HCT116 (cell line): ENCODE data around the gene LIPK. TPM values are rescaled to one million over a fixed set of nuclear protein-coding genes. Genes with fewer than 3 reads are reported as not detected.
A peak's percentile ranks its signal among the peaks of the same experiment; 100 is the strongest.

Experiments
- ATAC-seq: fragments of 200-7000 bp; cut with Tn5 transposase; 2 replicates; pipeline ENCODE4 v1.9.1; 2020; ENCODE audit warnings: mild to moderate bottlenecking, moderate library complexity
- BruUV-seq: library from RNA; stranded (reverse); fragments of 400-500 nt; replicated peaks from 2 replicates; lab custom pipeline; 2021; lab: Mats Ljungman, UMichigan
- CTCF ChIA-PET: fragments of 300-600 bp; sonication (Branson Sonifier 250); formaldehyde crosslinking; loops from one replicate; lab custom pipeline; 2021; ENCODE audit warnings: antibody characterized with exemption; lab: Charles Lee
- POLR2A ChIA-PET: fragments of 300-600, 350-600 bp; sonication (Branson Sonifier 250); formaldehyde crosslinking; loops from one replicate; lab custom pipeline; 2021; ENCODE audit warnings: antibody characterized with exemption; lab: Charles Lee
- RAD21 ChIA-PET, 2 experiments: fragments of 300-600 bp; sonication (Branson Sonifier 250); formaldehyde crosslinking; loops; one replicate each; lab custom pipeline; 2023; ENCODE audit warnings: low total read pairs in 2 of 2; ENCODE audit not compliant: uncharacterized antibody in 2 of 2, unreplicated experiment in 2 of 2, low non-redundant PET in 1 of 2; lab: Charles Lee
- DNase-seq: peaks from one replicate; pipeline ENCODE4 v3.0.0-alpha.2; 2010; ENCODE audit warnings: low read depth, low spot score
- H2AFZ ChIP-seq: fragments of 200-600 bp; shearing (Covaris generic), sonication (generic); 2 replicates; pipeline ENCODE4 v1.6.1; 2017; ENCODE audit warnings: low read depth, mixed run types, mixed read lengths, antibody characterized with exemption, low read length; ENCODE audit not compliant: poor library complexity, severe bottlenecking
- H3K27ac ChIP-seq: 2 replicates; pipeline ENCODE4 v1.5.1; 2012; ENCODE audit warnings: low read depth, low read length
- H3K27me3 ChIP-seq: fragments of 200-600 bp; sonication (generic); 2 replicates; pipeline ENCODE4 v1.6.1; 2016; ENCODE audit warnings: mixed run types, low read length, mixed read lengths; ENCODE audit not compliant: insufficient read depth
- H3K36me3 ChIP-seq, 2 experiments: fragments of 200-500 bp in 1 of 2; fragments of 200-600 bp in 1 of 2; sonication (Bioruptor generic) in 1 of 2; sonication (generic) in 1 of 2; 2 replicates each; pipeline versions ENCODE4 v1.5.1 to v1.6.1; 2014 to 2016; ENCODE audit warnings: low read length in 2 of 2, inconsistent platforms in 1 of 2, mixed read lengths in 1 of 2, mixed run types in 1 of 2; ENCODE audit not compliant: insufficient read depth in 2 of 2, control insufficient read depth in 1 of 2
- H3K4me1 ChIP-seq, 2 experiments: fragments of 200-600 bp in 1 of 2; sonication (generic) in 1 of 2; 2 replicates each; pipeline versions ENCODE4 v1.5.1 to v1.6.1; 2012 to 2017; ENCODE audit warnings: low read length in 2 of 2, inconsistent platforms in 1 of 2, mild to moderate bottlenecking in 1 of 2, mixed read lengths in 1 of 2, mixed run types in 1 of 2, moderate library complexity in 1 of 2; ENCODE audit not compliant: insufficient read depth in 2 of 2, control insufficient read depth in 1 of 2
- H3K4me2 ChIP-seq: fragments of 200-600 bp; sonication (generic); 2 replicates; pipeline ENCODE4 v1.6.1; 2017; ENCODE audit warnings: mixed run types, low read length, mixed read lengths
- H3K4me3 ChIP-seq, 2 experiments: fragments of 200-600 bp in 1 of 2; sonication (generic) in 1 of 2; replicated peaks in 1 of 2; 2 replicates each; pipeline ENCODE4 v1.5.1; 2011 to 2016; ENCODE audit warnings: low read length in 2 of 2, control low read depth in 1 of 2, low read depth in 1 of 2, mild to moderate bottlenecking in 1 of 2, mixed read lengths in 1 of 2, mixed run types in 1 of 2
- H3K79me2 ChIP-seq: fragments of 200-600 bp; sonication (generic); 2 replicates; pipeline ENCODE4 v1.6.1; 2017; ENCODE audit warnings: mild to moderate bottlenecking, mixed run types, low read length, moderate library complexity, mixed read lengths; ENCODE audit not compliant: insufficient read depth
- H3K9ac ChIP-seq: fragments of 200-600 bp; sonication (generic); 2 replicates; pipeline ENCODE4 v1.6.1; 2016; ENCODE audit warnings: low read length, mixed read lengths
- H3K9me2 ChIP-seq: fragments of 200-600 bp; sonication (generic), shearing (Covaris generic); 2 replicates; pipeline ENCODE4 v1.6.1; 2017; ENCODE audit warnings: mixed run types, mild to moderate bottlenecking, moderate library complexity; ENCODE audit not compliant: insufficient read depth
- H3K9me3 ChIP-seq, 2 experiments: fragments of 200-500 bp in 1 of 2; fragments of 200-600 bp in 1 of 2; sonication (Bioruptor generic) in 1 of 2; sonication (generic) in 1 of 2; 2 replicates each; pipeline ENCODE4 v1.6.1; 2014 to 2017; ENCODE audit warnings: low read length in 2 of 2, mixed read lengths in 2 of 2, inconsistent platforms in 1 of 2, low read depth in 1 of 2, mild to moderate bottlenecking in 1 of 2, mixed run types in 1 of 2, moderate library complexity in 1 of 2; ENCODE audit not compliant: control insufficient read depth in 1 of 2, insufficient read depth in 1 of 2
- H4K20me1 ChIP-seq: fragments of 200-600 bp; sonication (generic), shearing (Covaris generic); 2 replicates; pipeline ENCODE4 v1.6.1; 2017; ENCODE audit warnings: mixed run types, mild to moderate bottlenecking, moderate library complexity; ENCODE audit not compliant: insufficient read depth
- CEBPB ChIP-seq: IDR thresholded peaks from 2 replicates; pipeline ENCODE4 v1.6.1; 2012; ENCODE audit warnings: low read depth
- ELF1 ChIP-seq: IDR thresholded peaks from 2 replicates; pipeline ENCODE4 v1.6.1; 2012; ENCODE audit warnings: low read depth, borderline replicate concordance
- EZH2 ChIP-seq: fragments of 200-600 bp; sonication (generic); IDR thresholded peaks from 2 replicates; pipeline ENCODE4 v1.6.1; 2017; ENCODE audit warnings: antibody characterized with exemption, mixed run types
- FOSL1 ChIP-seq: IDR thresholded peaks from 2 replicates; pipeline ENCODE4 v1.6.1; 2012; ENCODE audit warnings: low read depth
- JUND ChIP-seq: IDR thresholded peaks from 2 replicates; pipeline ENCODE4 v1.6.1; 2012
- POLR2AphosphoS5 ChIP-seq: IDR thresholded peaks from 2 replicates; pipeline ENCODE4 v1.6.1; 2011; ENCODE audit warnings: mild to moderate bottlenecking, low read depth, low read length, moderate library complexity
- RAD21 ChIP-seq: IDR thresholded peaks from 2 replicates; pipeline ENCODE4 v1.6.1; 2012; ENCODE audit warnings: low read depth, mild to moderate bottlenecking
- SP1 ChIP-seq: IDR thresholded peaks from 2 replicates; pipeline ENCODE4 v1.6.1; 2012; ENCODE audit warnings: low read depth
- YY1 ChIP-seq: IDR thresholded peaks from 2 replicates; pipeline ENCODE4 v1.6.1; 2011; ENCODE audit warnings: low read length, low read depth, moderate library complexity, mild to moderate bottlenecking; ENCODE audit not compliant: insufficient replicate concordance; ENCODE audit errors: extremely low read depth
- ZNF274 ChIP-seq: fragments of 200-500 bp; sonication (Bioruptor generic); IDR thresholded peaks from 2 replicates; pipeline ENCODE4 v1.6.1; 2014; ENCODE audit warnings: mild to moderate bottlenecking, low read depth, low read length, inconsistent platforms
- intact Hi-C: fragments of 100-400 bp; cut with micrococcal nuclease; formaldehyde crosslinking; loops from 2 replicates; pipeline ENCODE4 v1.10.0; 2022
- total RNA-seq: library from RNA; stranded (reverse); gene quantifications from one replicate; pipeline ENCODE4 v1.2.1, GENCODE V29; 2021; ENCODE audit not compliant: unreplicated experiment
- TF ChIP-seq, protein P1 (sequence below), 3 experiments: fragments of 200-600 bp in 1 of 3; sonication (generic) in 1 of 3; IDR thresholded peaks in 2 of 3; conservative IDR thresholded peaks in 1 of 3; 2 replicates each; pipeline ENCODE4 v1.5.1; 2012 to 2017; ENCODE audit warnings: low read depth in 2 of 3, low read length in 2 of 3, antibody characterized with exemption in 1 of 3, borderline replicate concordance in 1 of 3, control low read depth in 1 of 3, mild to moderate bottlenecking in 1 of 3, mixed read lengths in 1 of 3, mixed run types in 1 of 3, moderate library complexity in 1 of 3; ENCODE audit not compliant: insufficient read depth in 1 of 3
- TF ChIP-seq, protein P2 (sequence below): IDR thresholded peaks from 2 replicates; pipeline ENCODE4 v1.6.1; 2011; ENCODE audit warnings: mild to moderate bottlenecking, low read length, moderate library complexity; ENCODE audit not compliant: insufficient replicate concordance; ENCODE audit errors: extremely low read depth

Gene LIPK
- total RNA-seq, 1 experiment from 2014 or later: not detected

DNA sequence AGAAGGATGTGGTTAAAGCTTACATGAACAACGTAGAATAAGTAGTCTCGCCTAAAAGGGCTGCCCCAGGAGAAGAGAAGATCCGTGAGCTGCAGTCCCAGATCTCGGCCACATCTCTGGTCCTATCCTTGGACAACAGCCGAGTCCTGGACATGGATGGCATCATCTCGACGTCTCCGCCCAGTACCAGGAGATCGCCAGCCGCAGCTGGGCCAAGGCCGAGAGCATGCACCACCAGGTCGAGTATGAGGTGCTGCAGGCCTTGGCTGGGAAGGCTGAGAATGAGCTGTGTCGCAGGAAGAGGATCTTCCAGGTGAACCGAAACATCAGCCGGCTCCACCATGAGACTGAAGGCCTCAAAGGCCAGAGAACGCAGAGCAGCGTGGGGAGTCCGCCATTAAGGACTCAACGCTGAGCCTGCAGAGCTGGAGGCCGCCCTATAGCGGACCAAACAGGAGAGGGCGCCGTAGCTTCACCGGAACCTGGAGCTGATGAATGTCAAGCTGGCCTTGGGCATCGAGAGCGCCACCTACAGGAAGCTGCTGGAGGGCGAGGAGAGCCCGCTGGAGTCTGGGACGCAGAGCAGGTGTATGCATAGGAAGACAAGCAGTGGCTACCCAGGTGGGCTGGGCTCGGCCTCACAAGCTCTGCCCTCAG is 22.2 kb downstream of the LIPK start:
- Histone ChIP-seq H4K20me1 (no peaks in the 10 kb centered on the region), H3K9me2 (no peaks in the 10 kb centered on the region), H3K79me2 (no peaks in the 10 kb centered on the region), H3K4me2 (no peak overlapping the region), H3K27me3 (no peaks in the 10 kb centered on the region), H3K4me1 (no peaks in the 10 kb centered on the region), H3K36me3 (no peaks in the 10 kb centered on the region), H3K9me3 (no peaks in the 10 kb centered on the region)
- ChIA-PET RAD21 (interaction anchor here in 1 of 2 experiments (0.6 kb wide), 1 partner anchor 69 kb away, joined by 3 read pairs; no protein-coding TSS in a partner anchor), CTCF (interaction anchor here (0.8 to 3.0 kb wide), 18 partner anchors 8 to 327 kb away, joined by 3 to 15 read pairs (median 6); partner anchors contain the start of gene LIPN), POLR2A (no interaction called here)
- intact Hi-C loops: no loop called here
- peak; percentile 54 for DNase-seq
- ATAC-seq: peak; percentile 92
- TF ChIP-seq FOSL1: no peak
- TF ChIP-seq RAD21: peak; percentile 65
- TF ChIP-seq, protein P1, sequence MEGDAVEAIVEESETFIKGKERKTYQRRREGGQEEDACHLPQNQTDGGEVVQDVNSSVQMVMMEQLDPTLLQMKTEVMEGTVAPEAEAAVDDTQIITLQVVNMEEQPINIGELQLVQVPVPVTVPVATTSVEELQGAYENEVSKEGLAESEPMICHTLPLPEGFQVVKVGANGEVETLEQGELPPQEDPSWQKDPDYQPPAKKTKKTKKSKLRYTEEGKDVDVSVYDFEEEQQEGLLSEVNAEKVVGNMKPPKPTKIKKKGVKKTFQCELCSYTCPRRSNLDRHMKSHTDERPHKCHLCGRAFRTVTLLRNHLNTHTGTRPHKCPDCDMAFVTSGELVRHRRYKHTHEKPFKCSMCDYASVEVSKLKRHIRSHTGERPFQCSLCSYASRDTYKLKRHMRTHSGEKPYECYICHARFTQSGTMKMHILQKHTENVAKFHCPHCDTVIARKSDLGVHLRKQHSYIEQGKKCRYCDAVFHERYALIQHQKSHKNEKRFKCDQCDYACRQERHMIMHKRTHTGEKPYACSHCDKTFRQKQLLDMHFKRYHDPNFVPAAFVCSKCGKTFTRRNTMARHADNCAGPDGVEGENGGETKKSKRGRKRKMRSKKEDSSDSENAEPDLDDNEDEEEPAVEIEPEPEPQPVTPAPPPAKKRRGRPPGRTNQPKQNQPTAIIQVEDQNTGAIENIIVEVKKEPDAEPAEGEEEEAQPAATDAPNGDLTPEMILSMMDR (IDR thresholded peaks at IDR 0.05 in 2 of 3, conservative IDR thresholded peaks at IDR 0.05 in 1 of 3; ENCODE audit: borderline replicate concordance in 1 of 3, insufficient read depth in 1 of 3, low read depth in 2 of 3, low read length in 2 of 3): peak; percentile 80 to 97 (median 83)
- TF ChIP-seq, all 23 proteins: peak for 2
- Histone ChIP-seq H3K27ac (no peak overlapping the region), H2AFZ (no peak overlapping the region), H3K9ac (no peak overlapping the region), H3K4me3 (no peak overlapping the region)
- BruUV-seq: no TSS peak

DNA sequence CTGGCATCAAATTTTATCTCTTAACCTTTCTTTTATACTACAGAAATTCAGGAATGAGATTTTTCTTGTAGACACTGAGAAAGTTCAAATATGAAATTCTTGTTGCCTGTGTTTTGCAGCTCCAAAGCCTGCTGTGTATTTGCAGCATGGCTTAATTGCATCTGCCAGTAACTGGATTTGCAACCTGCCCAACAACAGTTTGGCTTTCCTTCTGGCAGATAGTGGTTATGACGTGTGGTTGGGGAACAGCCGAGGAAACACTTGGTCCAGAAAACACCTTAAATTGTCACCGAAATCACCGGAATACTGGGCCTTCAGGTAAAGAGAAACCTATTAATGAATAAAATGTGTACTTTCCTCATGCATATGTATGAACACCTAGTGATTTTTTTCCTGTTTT is 24.8 kb downstream of the LIPK start:
- Histone ChIP-seq H3K27me3 (no peaks in the 10 kb centered on the region), H2AFZ (no peak overlapping the region), H3K4me1 (0 out of 4 replicates have a peak, but pooled peaks cover 0 to 3% of the 10 kb centered on the region in 2 experiments), H3K27ac (no peak overlapping the region), H4K20me1 (no peaks in the 10 kb centered on the region), H3K9me2 (no peaks in the 10 kb centered on the region), H3K9ac (no peak overlapping the region), H3K4me3 (no peak overlapping the region), H3K9me3 (no peaks in the 10 kb centered on the region), H3K4me2 (no peak overlapping the region), H3K36me3 (no peaks in the 10 kb centered on the region), H3K79me2 (no peaks in the 10 kb centered on the region)
- intact Hi-C loops: no loop called here
- ChIA-PET RAD21 (interaction anchor here in 1 of 2 experiments (0.5 kb wide), 1 partner anchor 80 kb away, joined by 3 read pairs; no protein-coding TSS in a partner anchor), POLR2A (no interaction called here), CTCF (no interaction called here)
- BruUV-seq: no TSS peak
- DNase-seq (no peak), ATAC-seq (no peak)
- TF ChIP-seq, protein P2, sequence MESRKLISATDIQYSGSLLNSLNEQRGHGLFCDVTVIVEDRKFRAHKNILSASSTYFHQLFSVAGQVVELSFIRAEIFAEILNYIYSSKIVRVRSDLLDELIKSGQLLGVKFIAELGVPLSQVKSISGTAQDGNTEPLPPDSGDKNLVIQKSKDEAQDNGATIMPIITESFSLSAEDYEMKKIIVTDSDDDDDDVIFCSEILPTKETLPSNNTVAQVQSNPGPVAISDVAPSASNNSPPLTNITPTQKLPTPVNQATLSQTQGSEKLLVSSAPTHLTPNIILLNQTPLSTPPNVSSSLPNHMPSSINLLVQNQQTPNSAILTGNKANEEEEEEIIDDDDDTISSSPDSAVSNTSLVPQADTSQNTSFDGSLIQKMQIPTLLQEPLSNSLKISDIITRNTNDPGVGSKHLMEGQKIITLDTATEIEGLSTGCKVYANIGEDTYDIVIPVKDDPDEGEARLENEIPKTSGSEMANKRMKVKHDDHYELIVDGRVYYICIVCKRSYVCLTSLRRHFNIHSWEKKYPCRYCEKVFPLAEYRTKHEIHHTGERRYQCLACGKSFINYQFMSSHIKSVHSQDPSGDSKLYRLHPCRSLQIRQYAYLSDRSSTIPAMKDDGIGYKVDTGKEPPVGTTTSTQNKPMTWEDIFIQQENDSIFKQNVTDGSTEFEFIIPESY: no peak
- TF ChIP-seq EZH2: no peak
- no peak for TF ChIP-seq JUND
- TF ChIP-seq CEBPB: no peak
- TF ChIP-seq ZNF274: no peak
- TF ChIP-seq SP1: no peak
- no peak for TF ChIP-seq YY1
- no peak for TF ChIP-seq POLR2AphosphoS5
- no peak for TF ChIP-seq FOSL1
- TF ChIP-seq ELF1: no peak
